DMS153 (cell line): Measurements from ENCODE around the gene DIRAS1.
"Not testable (repeated sequence)": the region's sequence is repeated elsewhere in the genome, so short reads cannot be mapped to it uniquely, and the experiment has no call there.

Source experiments
- DNase-seq: peaks from one replicate; lab custom pipeline; 2025; lab: John Stamatoyannopoulos, UW

DIRAS1 gene

GRCh38 chr19:2711172-2711874, 9.8 kb downstream of the DIRAS1 start:
- no peak for DNase-seq

- DNase-seq: no peak
Measured at GRCh38 chr19:2706251-2706650, 14.9 kb downstream of the DIRAS1 start.

GRCh38 chr19:2703691-2704216, 17.4 kb downstream of the DIRAS1 start:
- DNase-seq: no peak

GRCh38 chr19:2703077-2703437, 18.1 kb downstream of the DIRAS1 start:
- no peak for DNase-seq

- DNase-seq: peak; percentile 35
Measured at GRCh38 chr19:2702170-2703076, 18.7 kb downstream of the DIRAS1 start, which contains the start of gene GNG7. TSS of gene GNG7 (minus strand) at chr19:2702694. CDS start at chr19:2520688, 182,006 bp downstream.

- no peak for DNase-seq
Measured at GRCh38 chr19:2701361-2702169, 19.6 kb downstream of the DIRAS1 start.

- DNase-seq: no peak
Measured at GRCh38 chr19:2700660-2701360, 20.4 kb downstream of the DIRAS1 start.

GRCh38 chr19:2699413-2700140, 21.6 kb downstream of the DIRAS1 start:
- DNase-seq: no peak

GRCh38 chr19:2694196-2694595, 27.0 kb downstream of the DIRAS1 start:
- no peak for DNase-seq

GRCh38 chr19:2693492-2694160, 27.5 kb downstream of the DIRAS1 start:
- DNase-seq: no peak

GRCh38 chr19:2691951-2692350, 29.2 kb downstream of the DIRAS1 start:
- no peak for DNase-seq

GRCh38 chr19:2690856-2691255, 30.3 kb downstream of the DIRAS1 start:
- DNase-seq: no peak

- DNase-seq: no peak
Measured at GRCh38 chr19:2686360-2686759, 34.8 kb downstream of the DIRAS1 start.

- no peak for DNase-seq
Measured at GRCh38 chr19:2685204-2685704, 35.9 kb downstream of the DIRAS1 start.

- no peak for DNase-seq
Measured at GRCh38 chr19:2683430-2684003, 37.7 kb downstream of the DIRAS1 start.

- DNase-seq: no peak
Measured at GRCh38 chr19:2680808-2681207, 40.4 kb downstream of the DIRAS1 start.

GRCh38 chr19:2679439-2679838, 41.7 kb downstream of the DIRAS1 start:
- no peak for DNase-seq

GRCh38 chr19:2678948-2679347, 42.2 kb downstream of the DIRAS1 start:
- not testable (repeated sequence) for DNase-seq

- no peak for DNase-seq
Measured at GRCh38 chr19:2678044-2678671, 43.0 kb downstream of the DIRAS1 start.
